Lower leg skin (tissue), 3 donors: Measurements from ENCODE around the gene CORO7.

Source experiments
- CTCF ChIP-seq, 3 donors: fragments of 450-650 bp; IDR thresholded peaks; one replicate each; pipeline ENCODE4 v1.5.1; 2016; ENCODE audit warnings: antibody characterized with exemption in 3 of 3, mild to moderate bottlenecking in 3 of 3, moderate library complexity in 2 of 3
- POLR2A ChIP-seq, 2 donors: fragments of 450-650 bp; IDR thresholded peaks; one replicate each; pipeline ENCODE4 v1.6.1; 2016 to 2017; ENCODE audit warnings: antibody characterized with exemption in 2 of 2, mild to moderate bottlenecking in 1 of 2, moderate library complexity in 1 of 2

DNA sequence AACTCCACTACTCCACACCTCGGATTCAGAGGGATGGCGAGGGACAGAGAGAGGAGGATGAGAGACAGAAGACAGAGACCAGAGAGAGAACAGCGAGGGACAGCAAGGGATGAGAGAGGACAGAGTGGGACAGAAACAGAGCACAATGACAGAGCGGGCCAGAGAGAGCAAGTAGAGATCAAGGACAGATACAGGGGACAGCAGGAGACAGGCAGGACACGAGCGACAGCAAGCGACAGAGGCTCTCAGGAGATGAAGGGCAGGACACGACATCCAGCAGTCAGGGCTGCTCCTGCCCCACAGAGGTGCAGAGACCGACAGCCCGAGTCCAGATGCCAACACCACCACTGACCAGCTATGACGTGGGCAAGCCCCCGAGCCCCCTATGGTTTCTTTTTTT is 14.9 kb downstream of the CORO7 start:
- TF ChIP-seq CTCF (IDR thresholded peaks at IDR 0.05) (no peak), POLR2A (IDR thresholded peaks at IDR 0.05) (no peak)
